ENCODE measurements around the gene VWA5B1. TPM values are rescaled to one million over a fixed set of nuclear protein-coding genes. Genes with fewer than 3 reads are reported as not detected.

Gene VWA5B1
- total RNA-seq, 1 experiment from 2014 or later, result not detected

DNA sequence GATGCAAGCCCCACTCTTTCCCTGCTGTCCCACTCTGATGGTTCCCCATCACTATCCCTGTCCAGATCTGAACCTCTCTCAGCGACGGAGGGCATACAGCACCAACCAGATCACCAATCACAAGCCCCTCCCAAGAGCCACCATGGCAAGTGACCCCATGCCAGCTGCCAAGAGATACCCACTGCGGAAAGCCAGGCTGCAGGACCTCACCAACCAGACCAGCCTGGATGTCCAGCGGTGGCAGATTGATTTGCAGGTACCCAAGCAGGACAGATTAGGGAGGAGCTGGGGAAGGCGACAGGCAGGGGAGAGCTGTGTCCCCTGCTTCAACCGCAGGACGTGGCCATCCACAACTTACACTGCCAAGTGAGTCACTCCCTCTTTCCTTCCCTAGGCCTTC is 46.9 kb downstream of the VWA5B1 start:
- H3K27ac Mint-ChIP-seq (ENCODE audit: unreplicated experiment), result no peak overlapping the region
- intact Hi-C loops (cut with micrococcal nuclease; ENCODE audit: unreplicated experiment), result no loop called here
- BruUV-seq (replicated peaks), result no TSS peak
- TF ChIP-seq, protein P1, sequence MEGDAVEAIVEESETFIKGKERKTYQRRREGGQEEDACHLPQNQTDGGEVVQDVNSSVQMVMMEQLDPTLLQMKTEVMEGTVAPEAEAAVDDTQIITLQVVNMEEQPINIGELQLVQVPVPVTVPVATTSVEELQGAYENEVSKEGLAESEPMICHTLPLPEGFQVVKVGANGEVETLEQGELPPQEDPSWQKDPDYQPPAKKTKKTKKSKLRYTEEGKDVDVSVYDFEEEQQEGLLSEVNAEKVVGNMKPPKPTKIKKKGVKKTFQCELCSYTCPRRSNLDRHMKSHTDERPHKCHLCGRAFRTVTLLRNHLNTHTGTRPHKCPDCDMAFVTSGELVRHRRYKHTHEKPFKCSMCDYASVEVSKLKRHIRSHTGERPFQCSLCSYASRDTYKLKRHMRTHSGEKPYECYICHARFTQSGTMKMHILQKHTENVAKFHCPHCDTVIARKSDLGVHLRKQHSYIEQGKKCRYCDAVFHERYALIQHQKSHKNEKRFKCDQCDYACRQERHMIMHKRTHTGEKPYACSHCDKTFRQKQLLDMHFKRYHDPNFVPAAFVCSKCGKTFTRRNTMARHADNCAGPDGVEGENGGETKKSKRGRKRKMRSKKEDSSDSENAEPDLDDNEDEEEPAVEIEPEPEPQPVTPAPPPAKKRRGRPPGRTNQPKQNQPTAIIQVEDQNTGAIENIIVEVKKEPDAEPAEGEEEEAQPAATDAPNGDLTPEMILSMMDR (IDR thresholded peaks at IDR 0.05; ENCODE audit: unreplicated experiment), result no peak
- no peaks in the 10 kb centered on the region for H3K9me3 Mint-ChIP-seq (ENCODE audit: low read depth, unreplicated experiment)
- no peaks in the 10 kb centered on the region for H3K36me3 Mint-ChIP-seq (ENCODE audit: insufficient read depth, unreplicated experiment)
- no peaks in the 10 kb centered on the region for H3K4me1 Mint-ChIP-seq (ENCODE audit: low read depth, unreplicated experiment)
- DNase-seq, result no peak
- CTCF ChIA-PET, result interaction anchor here (0.6 kb wide), 1 partner anchor 20 kb away, joined by 3 read pairs; no protein-coding TSS in a partner anchor
- H3K27me3 Mint-ChIP-seq (ENCODE audit: unreplicated experiment), result peaks cover 70% of the 10 kb centered on the region
- H3K4me3 Mint-ChIP-seq (ENCODE audit: low read depth, unreplicated experiment), result no peak overlapping the region

DNA sequence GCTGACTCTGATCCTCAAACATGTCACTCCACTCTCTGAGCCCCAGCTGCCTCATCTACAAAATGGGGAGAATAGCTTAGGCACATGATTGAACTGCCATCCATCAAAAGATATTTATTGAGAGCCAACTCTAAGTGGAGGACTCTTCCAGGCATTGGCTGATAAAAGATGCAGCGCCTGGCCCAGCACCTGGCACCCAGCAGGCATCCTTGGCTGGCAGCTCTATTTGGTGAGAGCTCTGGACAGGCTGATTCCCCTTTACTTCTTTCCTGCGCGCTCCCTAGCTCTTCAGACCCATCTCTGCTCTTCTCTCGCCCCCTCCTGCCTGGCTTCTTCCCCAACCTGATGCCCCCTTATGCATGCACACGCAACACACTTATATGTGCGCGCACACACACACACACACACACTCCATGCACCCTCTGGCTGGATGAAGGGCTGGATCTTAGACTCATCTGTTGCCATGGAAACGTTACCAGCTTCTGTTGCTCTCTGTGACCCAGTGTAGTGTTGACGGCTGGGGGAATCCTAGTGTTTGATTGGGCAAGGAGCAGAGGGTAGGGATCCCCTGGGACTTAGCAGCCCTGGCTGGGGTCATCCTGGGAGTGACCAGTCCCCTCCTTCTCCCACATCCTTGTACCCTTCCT is 49.3 kb downstream of the VWA5B1 start:
- no peak for DNase-seq
- Mint-ChIP-seq H3K27me3 (ENCODE audit: unreplicated experiment) (peaks cover 62% of the 10 kb centered on the region), H3K27ac (ENCODE audit: unreplicated experiment) (no peak overlapping the region), H3K4me3 (ENCODE audit: low read depth, unreplicated experiment) (no peak overlapping the region), H3K9me3 (ENCODE audit: low read depth, unreplicated experiment) (no peaks in the 10 kb centered on the region), H3K4me1 (ENCODE audit: low read depth, unreplicated experiment) (no peaks in the 10 kb centered on the region), H3K36me3 (ENCODE audit: insufficient read depth, unreplicated experiment) (no peaks in the 10 kb centered on the region)
- intact Hi-C loops (cut with micrococcal nuclease; ENCODE audit: unreplicated experiment), result no loop called here
- no TSS peak for BruUV-seq (replicated peaks)
- TF ChIP-seq, protein P1 (IDR thresholded peaks at IDR 0.05; ENCODE audit: unreplicated experiment), result no peak
- CTCF ChIA-PET, result no interaction called here

DNA sequence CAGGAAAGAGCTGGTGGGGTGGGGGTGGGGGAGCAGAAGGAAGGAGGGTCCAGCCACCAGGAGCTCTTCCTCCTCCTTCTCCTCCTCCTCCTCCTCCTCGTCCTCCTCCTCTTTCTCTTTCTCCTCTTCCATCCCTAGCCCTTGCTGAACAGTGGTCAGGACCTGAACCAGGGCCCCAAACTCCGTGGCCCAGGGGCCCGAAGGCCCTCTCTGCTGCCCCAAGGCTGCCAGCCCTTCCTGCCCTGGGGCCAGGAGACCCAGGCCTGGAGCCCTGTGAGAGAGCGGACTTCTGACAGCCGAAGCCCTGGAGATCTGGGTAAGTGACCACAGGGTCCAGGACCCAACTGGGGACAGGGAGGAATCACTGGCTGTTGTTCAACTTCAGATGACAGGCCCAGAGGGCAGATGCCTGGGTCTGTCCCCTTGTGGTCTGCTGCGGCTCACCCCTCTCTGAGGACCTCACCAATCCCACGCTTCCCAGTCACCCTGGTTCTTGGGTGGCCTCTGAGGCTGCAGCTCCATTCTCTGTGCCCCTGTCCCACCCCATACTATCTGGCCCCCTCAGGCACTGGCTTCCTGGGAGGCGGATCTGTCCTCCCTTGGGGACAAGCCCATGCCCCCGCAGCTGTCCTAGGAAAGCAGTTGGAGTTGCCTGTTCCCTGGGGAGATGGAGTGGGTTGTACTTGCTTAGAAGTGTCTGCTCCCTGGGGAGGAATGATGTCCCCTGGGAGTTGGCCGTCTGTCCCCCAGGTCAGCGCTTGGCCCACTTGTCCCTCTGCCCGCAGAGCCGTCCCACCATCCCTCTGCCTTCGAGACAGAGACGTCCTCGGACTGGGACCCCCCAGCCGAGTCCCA is 51.8 kb downstream of the VWA5B1 start:
- BruUV-seq (replicated peaks), result no TSS peak
- Mint-ChIP-seq H3K27ac (ENCODE audit: unreplicated experiment) (no peak overlapping the region), H3K9me3 (ENCODE audit: low read depth, unreplicated experiment) (peaks cover 2% of the 10 kb centered on the region), H3K36me3 (ENCODE audit: insufficient read depth, unreplicated experiment) (no peaks in the 10 kb centered on the region), H3K27me3 (ENCODE audit: unreplicated experiment) (peaks cover 48% of the 10 kb centered on the region), H3K4me3 (ENCODE audit: low read depth, unreplicated experiment) (no peak overlapping the region), H3K4me1 (ENCODE audit: low read depth, unreplicated experiment) (no peaks in the 10 kb centered on the region)
- intact Hi-C loops (cut with micrococcal nuclease; ENCODE audit: unreplicated experiment), result no loop called here
- DNase-seq, result no peak
- TF ChIP-seq, protein P1 (IDR thresholded peaks at IDR 0.05; ENCODE audit: unreplicated experiment), result no peak
- CTCF ChIA-PET, result no interaction called here

DNA sequence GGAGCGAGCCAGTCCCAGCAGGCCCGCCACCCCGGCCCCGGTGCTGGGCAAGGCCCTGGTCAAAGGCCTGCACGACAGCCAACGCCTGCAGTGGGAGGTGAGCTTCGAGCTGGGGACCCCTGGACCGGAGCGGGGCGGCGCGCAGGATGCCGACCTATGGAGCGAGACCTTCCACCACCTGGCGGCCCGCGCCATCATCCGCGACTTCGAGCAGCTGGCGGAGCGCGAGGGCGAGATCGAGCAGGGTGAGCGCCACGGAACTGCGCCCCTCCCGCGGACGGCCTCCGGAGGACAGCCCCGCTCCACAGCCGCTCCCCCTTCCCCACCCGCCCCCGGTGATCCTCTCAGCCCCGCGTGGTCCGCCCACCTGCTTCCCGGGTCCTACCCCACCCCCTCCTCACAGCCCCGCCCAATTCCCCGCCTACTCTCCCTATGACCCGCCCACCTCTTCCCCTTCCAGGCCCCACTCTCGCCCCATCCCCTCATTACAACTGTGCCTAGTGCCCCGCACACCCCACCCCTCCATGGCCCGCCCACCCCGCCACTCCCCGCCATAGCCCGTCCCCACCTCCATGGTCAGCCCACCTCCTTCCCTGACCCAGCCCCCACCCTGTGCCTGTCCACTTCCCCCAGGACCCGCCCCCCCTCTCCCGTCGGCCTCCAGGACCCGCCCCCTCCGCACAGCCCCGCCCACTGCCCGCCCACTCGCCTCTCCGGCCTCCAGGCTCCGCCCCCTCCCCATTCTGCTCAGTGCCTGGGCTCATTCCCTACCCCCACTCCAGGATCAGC is 52.7 kb downstream of the VWA5B1 start:
- no TSS peak for BruUV-seq (replicated peaks)
- Mint-ChIP-seq H3K36me3 (ENCODE audit: insufficient read depth, unreplicated experiment) (no peaks in the 10 kb centered on the region), H3K4me3 (ENCODE audit: low read depth, unreplicated experiment) (no peak overlapping the region), H3K9me3 (ENCODE audit: low read depth, unreplicated experiment) (peaks cover 2% of the 10 kb centered on the region), H3K27ac (ENCODE audit: unreplicated experiment) (no peak overlapping the region), H3K27me3 (ENCODE audit: unreplicated experiment) (peaks cover 39% of the 10 kb centered on the region), H3K4me1 (ENCODE audit: low read depth, unreplicated experiment) (no peaks in the 10 kb centered on the region)
- CTCF ChIA-PET, result no interaction called here
- no peak for DNase-seq
- TF ChIP-seq, protein P1 (IDR thresholded peaks at IDR 0.05; ENCODE audit: unreplicated experiment), result no peak
- intact Hi-C loops (cut with micrococcal nuclease; ENCODE audit: unreplicated experiment), result no loop called here
